Loucy (cell line): ENCODE data around the gene MS4A4E.

ENCODE experiments used
- H2AFZ ChIP-seq: fragments of 200-600 bp; sonication (generic); 2 replicates; pipeline ENCODE4 v1.6.0; 2016; ENCODE audit warnings: antibody characterized with exemption, mild to moderate bottlenecking, low read length, moderate library complexity
- H3F3A ChIP-seq: fragments of 200-600 bp; 2 replicates; pipeline ENCODE4 v1.6.0; 2016; ENCODE audit warnings: antibody characterized with exemption, low read depth, mild to moderate bottlenecking
- H3K27me3 ChIP-seq: fragments of 200-600 bp; sonication (generic); 2 replicates; pipeline ENCODE4 v1.6.1; 2014; ENCODE audit warnings: low read length, mild to moderate bottlenecking; ENCODE audit not compliant: insufficient read depth, poor library complexity, severe bottlenecking
- H3K36me3 ChIP-seq: fragments of 200-600 bp; sonication (generic); 2 replicates; pipeline ENCODE4 v1.6.1; 2016; ENCODE audit warnings: low read length; ENCODE audit not compliant: insufficient read depth
- H3K4me1 ChIP-seq: fragments of 200-600 bp; sonication (generic); 2 replicates; pipeline ENCODE4 v1.5.1; 2014; ENCODE audit warnings: low read length, mild to moderate bottlenecking; ENCODE audit not compliant: insufficient read depth, poor library complexity, severe bottlenecking
- H3K4me2 ChIP-seq: fragments of 200-600 bp; sonication (generic); 2 replicates; pipeline ENCODE4 v1.6.0; 2014; ENCODE audit warnings: antibody characterized with exemption, low read length, low read depth, mild to moderate bottlenecking; ENCODE audit not compliant: poor library complexity, severe bottlenecking
- H3K4me3 ChIP-seq: fragments of 200-600 bp; sonication (generic); 2 replicates; pipeline ENCODE4 v1.5.1; 2014; ENCODE audit warnings: low read length, mild to moderate bottlenecking, mixed read lengths; ENCODE audit not compliant: poor library complexity, severe bottlenecking
- H3K79me2 ChIP-seq: fragments of 200-600 bp; sonication (generic); 2 replicates; pipeline ENCODE4 v1.6.1; 2014; ENCODE audit warnings: low read length; ENCODE audit not compliant: insufficient read depth
- H3K9ac ChIP-seq: fragments of 200-600 bp; sonication (generic); 2 replicates; pipeline ENCODE4 v1.6.0; 2014; ENCODE audit warnings: mild to moderate bottlenecking, low read depth, low read length, moderate library complexity; ENCODE audit not compliant: poor library complexity, severe bottlenecking
- H3K9me2 ChIP-seq: fragments of 200-600 bp; sonication (generic); replicated peaks from 2 replicates; pipeline ENCODE4 v1.6.1; 2016; ENCODE audit warnings: low read depth, low read length, mixed read lengths
- H3K9me3 ChIP-seq: fragments of 200-600 bp; sonication (generic); 2 replicates; pipeline ENCODE4 v1.6.1; 2014; ENCODE audit warnings: mild to moderate bottlenecking, antibody characterized with exemption, low read length, low read depth; ENCODE audit not compliant: insufficient read depth
- H4K20me1 ChIP-seq: fragments of 200-600 bp; sonication (generic); 2 replicates; pipeline ENCODE4 v1.6.0; 2014; ENCODE audit warnings: antibody characterized with exemption, low read length, mild to moderate bottlenecking; ENCODE audit not compliant: insufficient read depth, poor library complexity, severe bottlenecking
- CTCF ChIP-seq: fragments of 200-600 bp; sonication (generic); conservative IDR thresholded peaks from 2 replicates; pipeline ENCODE4 v1.5.1; 2014; ENCODE audit warnings: mild to moderate bottlenecking, antibody characterized with exemption, low read length
- EZH2phosphoT487 ChIP-seq: fragments of 200-600 bp; IDR thresholded peaks from 2 replicates; pipeline ENCODE4 v1.6.1; 2018; ENCODE audit warnings: antibody characterized with exemption, mild to moderate bottlenecking, moderate library complexity, borderline replicate concordance

MS4A4E gene

DNA sequence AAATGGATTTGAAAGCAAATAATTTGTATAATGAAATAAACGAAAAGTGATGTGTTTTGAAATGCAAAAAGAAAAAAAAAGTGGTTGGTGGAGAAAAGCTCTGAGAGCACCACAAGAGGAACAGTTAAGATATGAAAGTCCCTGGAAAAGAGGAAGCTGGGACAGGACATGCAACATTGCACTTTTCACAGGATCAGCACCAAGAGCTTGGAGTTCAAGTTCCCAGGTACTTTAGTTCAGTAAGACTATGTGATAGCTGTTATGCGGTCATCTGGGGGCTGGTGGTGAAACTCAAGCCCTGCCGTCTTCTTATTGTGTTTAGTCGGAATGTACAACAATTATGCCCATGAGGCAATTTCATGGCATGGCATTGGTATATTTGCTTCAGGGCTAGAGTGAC lies 20.5 kb upstream of the MS4A4E start:
- Histone ChIP-seq H3K9me3 (no peaks in the 10 kb centered on the region), H3K4me2 (no peak overlapping the region), H3K79me2 (no peaks in the 10 kb centered on the region), H3F3A (no peaks in the 10 kb centered on the region), H3K27me3 (no peaks in the 10 kb centered on the region), H4K20me1 (no peaks in the 10 kb centered on the region), H3K9me2 (no peaks in the 10 kb centered on the region), H3K4me3 (no peak overlapping the region), H2AFZ (no peak overlapping the region), H3K36me3 (no peaks in the 10 kb centered on the region), H3K9ac (no peak overlapping the region), H3K4me1 (no peaks in the 10 kb centered on the region)
- TF ChIP-seq CTCF = no peak
- TF ChIP-seq EZH2phosphoT487 = no peak

DNA sequence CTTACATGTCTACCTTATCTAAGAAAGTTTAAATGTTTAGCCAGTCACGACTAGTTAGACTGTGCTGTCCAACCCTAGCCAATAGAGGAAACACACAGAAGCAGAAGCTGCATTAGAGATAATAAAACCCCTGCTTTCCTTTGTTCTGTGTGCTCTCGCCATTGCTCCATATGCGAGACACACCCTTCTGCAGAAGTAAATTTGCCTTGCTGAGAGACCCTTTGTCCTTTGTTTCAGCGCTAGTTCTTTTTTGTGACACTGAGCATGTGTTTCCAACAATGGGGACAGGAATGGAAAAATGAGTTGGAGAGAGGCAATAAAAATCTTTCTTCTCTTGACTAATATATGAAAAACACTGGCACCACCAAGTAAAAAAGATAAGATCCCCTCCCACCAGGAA lies 18.1 kb upstream of the MS4A4E start:
- Histone ChIP-seq H3K79me2 (no peaks in the 10 kb centered on the region), H3K9ac (no peak overlapping the region), H3K4me2 (no peak overlapping the region), H3K4me3 (no peak overlapping the region), H3K9me2 (no peaks in the 10 kb centered on the region), H3F3A (no peaks in the 10 kb centered on the region), H3K27me3 (no peaks in the 10 kb centered on the region), H3K36me3 (no peaks in the 10 kb centered on the region), H4K20me1 (no peaks in the 10 kb centered on the region), H3K4me1 (no peaks in the 10 kb centered on the region), H3K9me3 (no peaks in the 10 kb centered on the region), H2AFZ (no peak overlapping the region)
- TF ChIP-seq CTCF = no peak
- no peak for TF ChIP-seq EZH2phosphoT487

GRCh38 chr11:60257956-60258722 lies 15.2 kb upstream of the MS4A4E start:
- H2AFZ ChIP-seq = no peak overlapping the region
- no peaks in the 10 kb centered on the region for H3K79me2 ChIP-seq
- no peaks in the 10 kb centered on the region for H3F3A ChIP-seq
- H3K36me3 ChIP-seq = no peaks in the 10 kb centered on the region
- H3K9ac ChIP-seq = no peak overlapping the region
- no peaks in the 10 kb centered on the region for H3K9me2 ChIP-seq
- H3K4me1 ChIP-seq = no peaks in the 10 kb centered on the region
- H3K27me3 ChIP-seq = no peaks in the 10 kb centered on the region
- H3K4me2 ChIP-seq = no peak overlapping the region
- TF ChIP-seq CTCF (no peak), EZH2phosphoT487 (no peak)
- H3K4me3 ChIP-seq = no peak overlapping the region
- peaks cover 14% of the 10 kb centered on the region; the same call in 1 of the 2 replicates for H3K9me3 ChIP-seq
- no peaks in the 10 kb centered on the region for H4K20me1 ChIP-seq
